T-helper 1 cell treated with Interleukin-12 subunit alpha and Interleukin-12 subunit beta and Interleukin-4 antibody, amounts not matched to agents 30 ng/mL and 1 ng/mL, for 36 hours (primary cell): ENCODE data around the gene BHLHA15. TPM values are rescaled to one million over a fixed set of nuclear protein-coding genes. Genes with fewer than 3 reads are reported as not detected.

ENCODE experiments used
- intact Hi-C: fragments of 100-400 bp; cut with micrococcal nuclease; formaldehyde crosslinking; loops from one replicate; pipeline ENCODE4 v1.15.1; 2024
- total RNA-seq: library from RNA; stranded (reverse); gene quantifications from 2 replicates; pipeline ENCODE4 v1.2.3, GENCODE V29; 2022

The BHLHA15 gene
- total RNA-seq, 1 donor from 2014 or later = 0.64 TPM

DNA sequence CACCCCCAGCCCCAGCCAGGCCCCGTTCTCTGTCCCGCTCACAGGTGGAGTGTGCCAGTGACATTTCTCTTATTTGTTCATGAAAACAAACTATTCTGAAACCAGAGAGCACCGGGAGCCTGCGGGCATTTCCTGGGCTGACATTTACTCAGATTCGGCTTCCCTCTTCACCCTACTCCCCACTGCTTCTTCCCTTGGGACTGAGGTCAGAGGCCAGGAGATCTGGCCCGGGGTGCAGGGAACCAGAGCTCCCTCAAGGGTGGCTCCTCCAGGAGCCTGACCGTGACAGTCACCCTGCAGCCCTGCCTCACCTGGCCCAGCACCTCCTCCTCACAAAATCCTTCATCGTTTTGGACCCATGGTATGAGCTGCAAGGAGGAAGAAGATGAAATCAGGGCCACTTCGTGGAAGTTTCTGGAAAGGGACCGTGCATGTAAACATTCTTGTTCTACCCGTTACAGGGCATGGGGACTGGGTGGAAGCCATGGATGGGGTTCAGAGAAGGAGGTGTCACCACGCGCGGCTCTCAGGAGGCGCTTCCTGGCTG lies 12.2 kb downstream of the BHLHA15 start:
- intact Hi-C loops = no loop called here

DNA sequence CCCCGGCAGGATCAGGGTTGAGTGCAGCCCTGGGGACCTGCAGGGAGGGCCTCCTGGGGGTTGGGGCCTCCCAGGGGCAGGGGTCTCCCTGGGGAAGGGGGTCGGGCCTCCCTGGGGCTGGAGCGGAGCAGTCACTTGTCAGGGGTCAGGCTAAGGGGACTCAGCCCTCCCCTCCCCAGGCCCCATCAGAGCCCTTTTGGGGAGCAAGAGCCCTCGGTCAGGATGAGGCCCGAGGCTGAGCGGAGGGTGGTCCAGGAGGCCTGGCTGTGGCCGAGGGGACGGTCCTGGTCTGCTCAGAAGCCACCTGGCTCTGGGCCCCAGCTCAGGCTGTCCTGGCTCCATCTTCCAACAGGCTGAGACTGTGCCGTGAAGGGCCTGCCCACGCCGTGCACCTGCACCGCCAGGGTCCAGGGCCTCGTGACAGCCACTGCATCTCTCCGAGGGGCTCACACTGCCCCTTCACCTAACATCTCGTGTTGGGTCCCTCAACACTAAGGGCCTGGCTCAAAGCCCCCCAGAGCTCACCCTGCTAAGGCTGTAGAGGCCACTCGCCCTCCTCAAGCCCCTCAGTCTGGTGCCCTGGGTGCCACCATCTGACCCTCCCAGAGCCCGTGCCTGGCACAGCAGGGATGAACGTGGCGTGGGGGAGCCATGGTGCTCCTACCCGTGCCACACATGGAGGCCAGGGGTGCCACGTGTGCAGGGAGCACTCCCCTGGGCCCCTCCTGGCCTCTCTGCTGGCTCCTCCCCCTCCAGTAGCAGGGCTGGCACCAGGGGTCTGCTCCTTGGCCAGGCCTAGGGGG lies 12.9 kb downstream of the BHLHA15 start:
- intact Hi-C loops = no loop called here

DNA sequence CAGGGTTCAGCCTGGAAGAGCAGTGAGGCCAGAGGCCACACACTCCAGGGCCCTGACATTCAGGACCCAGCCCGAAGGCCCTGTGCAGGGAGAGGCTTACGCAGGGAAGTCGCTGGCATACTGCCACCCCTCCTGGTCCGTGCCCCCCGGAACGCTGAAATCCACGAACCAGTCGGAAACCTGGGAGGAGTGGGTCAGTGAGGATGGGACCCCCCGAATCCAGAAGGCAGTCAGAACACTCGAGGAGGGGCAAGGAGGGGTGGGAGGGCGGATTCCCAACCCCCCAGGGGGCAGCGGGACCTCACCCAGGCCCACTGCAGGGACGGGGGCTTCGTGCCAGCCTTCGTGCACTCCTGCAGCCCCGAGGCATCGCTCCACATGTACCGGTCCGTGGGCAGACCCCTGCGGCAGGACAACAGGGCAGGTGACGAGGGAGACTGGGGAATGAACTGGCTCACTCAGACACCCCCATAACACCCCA lies 13.5 kb downstream of the BHLHA15 start:
- intact Hi-C loops = no loop called here

DNA sequence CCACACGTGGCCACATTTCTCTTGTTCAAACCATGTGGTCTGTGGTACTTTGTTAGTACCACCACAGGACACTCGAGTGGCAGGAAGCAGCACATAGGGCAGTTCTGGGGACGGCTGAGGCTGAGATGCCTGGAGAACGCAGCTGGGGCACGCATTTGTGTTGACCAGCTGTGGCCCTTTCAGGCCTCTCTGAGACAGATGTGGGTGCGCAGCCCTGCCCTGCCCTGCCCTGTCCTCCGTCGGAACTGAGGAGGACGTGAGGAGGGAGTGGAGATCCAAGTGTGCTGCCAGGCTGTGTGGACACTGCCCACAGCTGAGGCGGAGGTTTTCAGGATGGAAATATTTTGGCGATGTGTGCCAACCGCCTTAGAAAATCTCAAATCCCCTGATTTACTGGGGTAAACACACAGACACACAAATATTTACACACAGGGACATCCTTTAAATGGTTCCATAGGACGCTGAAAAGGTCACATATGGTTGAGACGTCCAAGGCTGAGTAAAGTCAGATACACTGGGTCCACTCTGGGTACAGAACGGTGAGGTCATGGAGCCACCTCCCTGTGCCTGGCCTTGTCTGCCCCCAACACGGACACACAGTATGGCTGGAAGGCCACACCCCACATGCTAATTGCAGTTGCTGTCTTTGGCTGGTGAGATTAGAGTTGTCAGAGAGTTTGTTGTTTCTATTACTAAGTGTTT lies 14.8 kb downstream of the BHLHA15 start:
- intact Hi-C loops = no loop called here

DNA sequence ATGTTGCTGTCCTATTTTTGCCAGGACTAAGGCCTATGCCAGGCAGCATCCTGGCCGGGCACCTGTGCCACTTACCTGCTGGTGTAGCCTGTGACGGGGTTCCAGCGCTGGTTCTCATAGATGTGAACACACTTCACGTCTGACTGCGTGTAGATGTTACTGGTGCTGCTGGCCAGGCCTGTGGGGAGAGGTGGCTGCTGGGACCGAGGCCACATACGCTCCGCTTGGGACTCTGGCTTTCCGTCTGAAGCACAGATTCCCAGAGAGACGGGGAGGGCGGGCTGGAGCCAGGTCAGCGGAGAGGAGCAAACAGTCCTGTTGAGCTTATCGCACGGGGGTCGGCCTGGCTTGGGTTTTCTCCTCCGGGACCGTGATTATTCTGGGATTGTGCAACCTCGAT lies 16.7 kb downstream of the BHLHA15 start:
- intact Hi-C loops = no loop called here

DNA sequence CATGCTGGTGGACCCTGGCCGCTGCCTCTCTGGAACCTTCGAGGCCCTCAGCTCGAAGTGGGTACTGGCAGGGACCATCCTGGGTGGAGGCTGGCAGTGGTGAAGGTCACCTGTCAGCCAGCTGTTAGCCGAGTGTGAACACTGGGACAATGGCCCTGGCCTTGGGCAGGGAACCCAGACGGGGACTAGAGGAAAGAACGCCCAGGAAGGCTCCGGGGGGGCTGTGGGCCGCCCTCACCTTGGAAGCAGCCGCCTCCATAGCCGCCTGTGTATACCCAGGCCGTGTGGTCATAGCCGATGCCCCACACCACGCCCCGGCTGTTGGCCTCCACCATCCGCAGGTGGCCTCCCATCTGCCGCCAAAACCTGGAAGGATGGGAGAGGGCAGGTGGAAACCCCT lies 17.6 kb downstream of the BHLHA15 start:
- intact Hi-C loops = no loop called here

DNA sequence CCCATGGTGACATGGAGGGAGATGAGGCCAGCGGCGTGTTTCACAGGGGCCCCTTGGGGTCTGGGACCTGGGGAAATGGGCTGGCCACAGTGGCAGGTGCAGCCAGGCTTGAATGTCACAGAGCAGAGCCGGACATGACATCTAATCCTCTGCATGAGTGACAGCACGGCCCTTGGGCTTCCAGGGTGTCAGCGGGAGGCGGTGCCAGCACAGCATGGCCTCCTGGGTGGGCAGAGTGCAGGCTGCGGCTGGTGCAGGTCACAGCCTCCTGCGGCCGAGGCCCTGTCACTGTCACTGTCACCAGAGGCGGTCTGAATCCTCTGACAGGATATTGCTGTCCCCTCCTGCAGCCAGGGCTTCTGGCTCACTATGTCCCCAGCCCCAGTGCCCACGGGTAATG lies 18.2 kb downstream of the BHLHA15 start:
- intact Hi-C loops = no loop called here

DNA sequence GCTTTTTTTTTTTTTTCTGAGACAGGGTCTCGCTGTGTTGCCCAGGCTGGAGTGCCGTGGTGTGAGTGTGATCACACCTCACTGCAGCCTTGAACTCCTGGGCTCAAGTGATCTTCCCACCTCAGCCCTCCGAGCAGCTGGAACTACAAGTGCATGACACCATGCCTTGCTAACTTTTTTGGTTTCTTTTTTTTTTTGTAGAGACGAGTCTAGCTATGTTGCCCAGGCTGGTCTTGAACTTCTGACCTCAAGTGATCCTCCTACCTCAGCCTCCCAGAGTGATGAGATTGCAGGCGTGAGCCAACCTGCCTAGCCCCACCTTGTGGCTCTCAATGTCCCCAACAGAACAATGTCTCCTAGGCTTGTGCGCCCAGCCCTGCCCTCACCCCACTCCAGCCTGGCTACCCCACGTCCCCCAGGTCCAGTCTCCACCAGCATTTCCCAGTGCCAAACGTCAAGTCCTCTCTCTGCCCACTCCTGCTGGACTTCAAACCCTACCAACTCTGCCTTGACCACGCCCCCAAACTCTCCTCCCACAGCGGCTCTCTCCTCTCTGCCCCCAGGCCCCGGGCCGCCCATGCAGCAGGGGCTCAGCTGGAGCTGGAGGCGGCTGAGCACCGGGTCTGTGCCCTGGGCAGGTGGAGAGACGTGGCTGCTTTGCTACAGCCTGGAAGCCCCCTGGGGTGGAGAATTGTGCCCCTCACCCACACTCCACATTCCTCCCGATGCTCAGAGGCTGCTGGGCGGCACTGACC lies 18.9 kb downstream of the BHLHA15 start:
- intact Hi-C loops = no loop called here

DNA sequence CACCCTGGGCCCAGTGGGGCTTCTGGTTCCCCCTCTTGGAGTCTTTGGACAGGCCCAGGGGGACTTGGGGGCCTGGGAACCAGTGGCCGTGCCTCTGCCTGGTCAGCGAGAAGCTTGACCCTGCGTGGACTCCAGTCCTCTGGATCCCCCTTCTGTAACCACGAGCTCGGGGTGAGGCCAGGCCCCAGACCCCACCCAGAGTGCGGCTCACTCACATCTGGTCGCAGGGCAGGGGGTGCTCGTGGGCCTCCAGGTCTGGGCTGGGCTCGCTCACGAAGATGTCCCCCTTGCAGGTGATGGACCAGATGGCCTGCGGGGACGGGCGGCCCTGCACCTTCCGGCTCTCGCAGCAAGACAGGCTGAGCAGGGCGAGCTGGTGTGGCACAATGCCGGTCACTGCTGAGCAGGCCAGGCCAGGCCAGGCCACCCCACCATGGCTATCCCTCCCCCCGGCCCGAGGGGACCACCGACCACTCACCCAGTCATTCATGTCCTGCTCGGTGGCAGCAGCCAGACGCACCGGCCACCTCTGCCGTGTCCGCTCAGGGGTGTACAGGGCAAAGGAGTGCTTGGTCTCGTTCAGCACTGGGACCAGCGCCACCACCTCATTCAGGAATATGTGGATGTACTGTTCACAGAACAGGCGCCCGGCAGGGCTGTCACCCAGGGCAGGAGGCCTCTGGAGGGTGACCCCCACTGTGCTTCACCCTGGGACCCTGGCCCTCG lies 19.7 kb downstream of the BHLHA15 start:
- intact Hi-C loops = no loop called here

DNA sequence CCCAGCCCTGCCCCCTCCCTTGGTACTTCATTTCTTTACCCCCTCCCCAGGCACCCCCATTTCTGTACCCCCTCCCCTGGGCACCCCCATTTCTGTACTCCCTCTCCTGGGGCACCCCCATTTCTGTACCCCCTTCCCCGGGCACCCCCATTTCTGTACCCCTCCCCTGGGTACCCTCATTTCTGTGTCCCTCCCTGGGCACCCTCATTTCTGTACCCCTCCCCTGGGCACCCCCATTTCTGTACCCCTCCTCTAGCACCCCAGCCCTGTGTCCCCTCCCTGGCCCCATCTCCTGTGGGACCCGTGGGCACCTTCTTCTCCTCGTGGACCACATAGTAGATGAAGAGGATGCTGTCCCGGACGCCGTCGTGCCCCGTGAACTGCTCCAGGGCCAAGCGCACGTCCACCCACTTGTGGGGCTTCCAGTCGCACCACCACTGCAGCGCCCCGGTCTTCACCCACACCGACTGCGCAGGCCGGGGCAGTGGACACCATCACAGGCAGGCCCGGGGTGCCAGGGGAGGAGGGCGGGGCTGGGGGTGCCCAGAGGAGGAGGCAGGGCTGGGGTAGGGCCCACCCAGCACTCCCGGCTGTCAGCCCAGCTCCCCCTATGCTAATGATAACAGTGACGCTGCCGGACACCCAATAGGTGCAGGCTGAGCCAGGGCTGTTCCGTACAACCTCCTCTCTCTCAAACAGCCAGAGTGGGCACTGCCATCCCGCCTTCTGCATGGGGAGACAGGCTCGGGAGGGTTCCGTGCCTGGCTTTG lies 20.4 kb downstream of the BHLHA15 start:
- intact Hi-C loops = no loop called here

DNA sequence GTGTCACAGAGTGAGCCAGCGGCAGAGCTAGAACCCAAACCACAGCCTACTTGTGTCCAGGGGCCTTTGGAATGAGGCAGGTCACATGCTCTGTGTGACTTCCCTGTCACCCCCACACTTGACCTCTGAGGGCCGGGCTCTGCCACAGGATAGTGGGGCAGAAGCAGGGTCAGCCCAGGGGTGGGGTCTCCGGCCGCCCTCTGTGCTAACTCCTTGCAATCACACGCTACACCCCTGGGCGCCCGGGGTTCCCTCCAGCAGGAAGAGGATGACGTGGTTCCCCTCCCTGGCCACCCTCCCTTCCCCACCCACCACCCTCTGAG lies 21.0 kb downstream of the BHLHA15 start:
- intact Hi-C loops = no loop called here

DNA sequence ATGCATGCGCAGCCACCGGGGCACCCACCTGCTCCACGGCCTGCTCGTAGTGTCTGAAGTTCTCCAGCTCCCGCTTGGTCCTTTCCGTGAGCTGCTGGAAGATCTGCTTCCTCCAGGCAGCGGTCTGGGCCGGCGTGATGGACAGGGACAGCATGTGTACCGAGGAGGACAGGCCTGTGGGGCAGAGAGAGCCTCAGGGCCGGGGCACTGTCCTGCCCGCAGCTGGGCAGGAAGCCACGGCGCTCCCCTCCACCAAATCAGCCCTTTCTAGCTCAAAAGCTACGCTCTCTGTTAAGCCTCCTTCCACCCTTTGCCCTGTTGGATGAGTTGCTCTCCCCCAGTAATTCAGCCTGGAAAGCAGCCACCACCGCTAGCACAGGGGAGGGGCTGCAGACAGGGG lies 21.6 kb downstream of the BHLHA15 start:
- intact Hi-C loops = no loop called here

DNA sequence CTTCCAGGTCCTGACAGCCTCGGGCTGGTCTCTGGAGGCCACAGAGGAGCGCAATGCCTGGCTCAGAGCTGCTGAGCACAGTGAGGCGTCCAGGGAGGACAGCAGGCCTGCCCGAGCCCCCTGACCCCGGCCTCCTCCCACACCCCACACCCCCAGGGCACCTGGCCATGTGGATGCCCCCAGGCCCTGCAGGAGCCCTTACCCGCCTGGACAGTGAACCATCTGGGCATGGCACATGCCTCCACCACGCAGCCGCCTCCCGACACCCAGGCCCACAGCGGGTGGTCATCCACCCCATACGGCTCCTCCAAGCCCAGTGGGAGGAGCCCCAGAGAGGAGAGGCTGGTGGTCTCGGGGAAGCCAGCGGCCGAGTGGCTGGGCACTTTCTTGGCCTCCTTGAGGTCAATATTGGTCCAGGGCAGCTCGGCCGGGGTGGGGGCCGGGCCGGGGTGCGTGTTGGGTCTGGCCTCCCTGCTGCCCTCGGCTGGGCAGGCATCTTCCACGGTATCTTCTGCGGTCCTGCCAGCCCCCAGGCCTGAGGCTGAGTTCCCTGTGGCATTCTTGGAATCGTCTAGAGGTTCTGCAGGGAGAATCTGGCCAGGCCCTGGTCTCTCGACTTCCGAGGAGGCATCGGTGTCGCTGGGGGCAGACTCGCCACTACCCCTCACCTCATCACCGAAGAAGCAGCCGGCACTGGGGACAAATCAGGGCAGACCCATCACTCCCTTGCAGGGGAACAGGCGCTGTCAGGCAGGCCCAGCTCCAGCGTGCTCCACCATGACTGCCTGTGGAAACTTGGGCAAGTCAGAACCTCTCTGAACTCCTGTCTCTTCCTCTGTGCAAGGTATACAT lies 22.2 kb downstream of the BHLHA15 start:
- intact Hi-C loops = no loop called here

DNA sequence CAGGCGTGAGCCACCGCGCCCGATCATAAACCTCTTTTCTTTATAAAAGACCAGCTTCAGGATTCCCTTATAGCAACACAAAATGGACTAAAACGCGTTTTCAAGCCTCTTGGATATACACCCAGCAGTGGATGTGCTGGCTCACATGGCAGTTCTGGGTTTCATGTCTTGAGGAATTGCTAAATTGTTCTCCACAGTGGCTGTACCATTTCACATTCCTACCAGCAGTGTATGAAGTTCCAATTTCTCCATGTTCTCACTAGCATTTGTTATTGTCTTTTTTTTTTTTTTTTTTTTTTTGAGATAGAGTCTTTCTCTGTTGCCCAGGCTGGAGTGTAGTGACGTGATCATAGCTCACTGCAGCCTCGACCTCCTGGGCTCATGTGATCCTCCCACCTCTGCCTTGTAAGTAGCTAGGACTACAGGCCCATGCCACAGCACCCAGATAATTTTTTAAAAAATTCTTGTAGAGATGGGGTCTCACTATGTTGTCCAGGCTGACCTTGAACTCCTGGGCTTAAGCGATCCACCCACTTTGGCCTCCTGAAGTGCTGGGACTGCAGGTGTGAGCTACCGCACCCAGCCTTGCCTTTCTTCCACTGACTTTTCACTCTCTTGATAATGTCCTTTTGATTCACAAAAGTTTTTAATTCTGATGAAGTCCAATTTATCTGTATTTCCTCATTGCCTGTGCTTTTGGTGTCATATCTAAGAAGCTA lies 23.3 kb downstream of the BHLHA15 start:
- intact Hi-C loops = no loop called here

DNA sequence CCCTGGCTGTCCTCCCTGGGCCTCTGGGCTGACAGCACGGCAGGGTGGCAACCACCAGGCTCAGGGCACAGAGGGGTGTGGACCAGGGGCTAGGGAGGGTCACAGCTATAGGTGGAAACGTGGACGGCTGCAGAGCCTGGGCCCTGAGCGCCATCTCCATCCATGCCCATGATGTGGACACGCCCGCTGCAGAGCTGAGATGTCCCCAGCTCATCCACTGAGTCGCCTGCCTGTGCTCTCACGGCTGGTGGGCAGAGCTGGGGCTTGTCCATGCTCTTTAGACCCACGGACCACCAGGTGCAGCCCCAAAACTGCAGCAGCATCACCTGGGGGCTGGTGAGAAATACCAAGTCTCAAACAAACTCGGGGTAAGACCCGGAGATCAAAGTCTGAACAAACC lies 24.7 kb downstream of the BHLHA15 start:
- intact Hi-C loops = no loop called here

DNA sequence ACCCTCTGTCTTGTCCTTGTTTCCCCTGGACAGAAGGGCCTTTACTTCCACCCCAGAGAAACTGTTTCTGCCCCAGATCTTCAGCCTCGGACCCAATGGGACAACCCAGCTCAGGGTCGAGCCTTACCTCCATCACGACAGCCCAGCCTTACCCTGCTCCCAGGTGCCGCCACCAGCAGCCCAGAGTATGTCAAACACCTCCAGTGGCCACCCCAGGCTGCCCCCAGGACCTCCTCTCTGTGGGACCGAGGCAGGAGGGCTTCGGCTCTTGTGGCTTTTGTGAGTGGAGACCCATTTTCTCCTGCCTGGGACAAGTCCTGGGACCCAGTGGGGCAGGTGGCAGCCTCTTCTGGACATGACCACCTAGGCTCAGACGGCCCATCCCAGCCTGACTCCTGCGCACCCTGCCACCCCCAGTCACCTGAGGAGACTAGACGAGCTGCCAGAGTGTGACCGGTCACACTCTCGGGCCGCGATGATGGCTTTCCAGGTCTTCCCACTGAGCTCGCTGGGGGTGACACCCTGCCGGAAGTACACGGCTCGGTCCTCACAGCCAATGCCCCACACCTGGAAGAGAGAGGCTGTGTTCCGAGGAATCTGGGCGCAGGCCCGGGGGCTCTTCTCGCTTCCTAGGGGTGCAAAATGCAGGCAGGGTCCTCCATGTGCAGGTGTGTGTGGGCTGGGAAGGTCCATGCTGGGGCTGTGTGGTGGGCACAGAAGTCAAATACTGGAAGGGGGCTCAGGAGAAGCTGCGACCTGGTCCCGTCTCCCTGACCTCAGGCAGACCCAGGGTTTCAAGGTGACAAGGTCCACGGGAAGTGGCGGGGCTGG lies 25.3 kb downstream of the BHLHA15 start:
- intact Hi-C loops = no loop called here

DNA sequence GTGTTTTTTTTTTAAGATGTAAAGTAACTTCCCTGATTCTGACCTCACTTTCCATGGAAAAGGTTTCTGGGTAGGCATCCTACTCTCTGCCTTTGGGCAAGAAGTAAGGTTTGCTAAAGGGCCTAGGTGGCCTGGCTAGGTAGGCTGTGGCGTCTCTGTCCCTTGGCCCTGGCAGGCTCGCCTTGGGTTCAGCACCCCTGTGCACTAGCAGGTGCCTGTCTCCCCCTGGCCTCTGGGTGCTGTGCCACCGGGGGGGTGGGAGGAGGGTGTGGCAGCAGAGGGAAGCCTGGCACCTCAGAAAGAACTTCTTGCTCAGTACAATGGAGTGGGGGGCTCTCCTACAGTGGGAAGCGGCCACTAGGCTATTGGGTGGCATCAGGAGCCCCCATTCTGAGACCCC lies 26.8 kb downstream of the BHLHA15 start:
- intact Hi-C loops = no loop called here

DNA sequence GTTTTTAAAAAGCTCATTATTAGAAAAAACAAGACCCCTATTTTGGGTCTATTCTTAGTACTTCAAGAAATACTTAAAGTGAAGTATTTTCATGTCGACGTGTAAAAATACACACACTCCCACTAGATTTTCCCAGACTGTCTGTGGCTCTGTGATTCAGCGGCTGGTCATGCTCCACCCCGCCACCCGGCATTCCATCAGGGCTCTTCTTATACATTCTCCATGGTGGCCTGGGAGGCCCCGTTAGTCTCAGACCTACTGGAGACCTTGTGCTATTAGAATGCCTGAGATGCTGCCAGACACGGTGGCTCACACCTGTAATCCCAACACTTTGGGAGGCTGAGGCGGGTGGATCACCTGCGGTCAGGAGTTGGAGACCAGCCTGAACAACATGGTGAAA lies 27.7 kb downstream of the BHLHA15 start:
- intact Hi-C loops = no loop called here
